ENCODE results near the gene NHSL2.

- TF ChIP-seq POLR2A (IDR thresholded peaks at IDR 0.05) (no peak), CTCF (IDR thresholded peaks at IDR 0.05) (no peak), POLR2AphosphoS5 (IDR thresholded peaks at IDR 0.05) (no peak)
Observed at GRCh38 chrX:72122621-72123337, 212.1 kb downstream of the NHSL2 start.

Data from gastroesophageal sphincter (tissue), 3 donors.